Esophagus muscularis mucosa (tissue), 2 donors: ENCODE results near the gene TMEM238.

ENCODE experiments used
- EP300 ChIP-seq: sonication (generic); formaldehyde crosslinking; IDR thresholded peaks from one replicate; pipeline ENCODE4 v1.6.1; 2017; ENCODE audit warnings: antibody characterized with exemption
- POLR2A ChIP-seq: fragments of 450-650 bp; IDR thresholded peaks from one replicate; pipeline ENCODE4 v1.6.1; 2017; ENCODE audit warnings: antibody characterized with exemption, moderate library complexity, mild to moderate bottlenecking, low read depth

DNA sequence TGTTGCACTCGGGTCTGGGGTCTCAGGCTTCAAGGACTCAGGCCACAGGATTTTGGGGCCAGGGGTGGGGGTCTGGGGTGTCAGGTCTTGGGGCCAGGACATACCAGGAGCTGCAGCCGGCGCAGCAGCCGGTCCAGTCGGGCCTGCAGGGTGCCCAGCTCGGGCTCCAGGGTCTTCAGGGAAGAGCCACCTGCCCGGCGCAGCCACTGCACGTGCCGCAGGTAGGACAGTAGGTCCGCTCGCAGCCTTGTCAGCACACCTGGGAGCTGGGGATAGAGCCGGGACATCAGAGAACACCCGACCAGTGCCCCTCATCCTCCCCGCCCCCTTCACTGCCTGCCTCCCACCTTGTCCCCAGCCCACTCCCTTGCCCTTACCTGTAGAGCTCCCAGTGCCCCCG lies 16.0 kb downstream of the TMEM238 start:
- no peak for TF ChIP-seq EP300
- no peak for TF ChIP-seq POLR2A
